ENCODE measurements around the gene BLM. TPM values are rescaled to one million over a fixed set of nuclear protein-coding genes. Genes with fewer than 3 reads are reported as not detected.
A peak's percentile ranks its signal among the peaks of the same experiment; 100 is the strongest.

The BLM gene
- total RNA-seq, 1 donor from 2014 or later = 58.0 TPM

- no peaks in the 10 kb centered on the region for H3K36me3 ChIP-seq
- Mint-ChIP-seq H3K4me3 (no peak overlapping the region), H3K4me1 (peaks cover 4% of the 10 kb centered on the region), H3K27ac (no peak overlapping the region), H3K36me3 (peaks cover 19% of the 10 kb centered on the region), H3K9me3 (peaks cover 4% of the 10 kb centered on the region), H3K27me3 (ENCODE audit: insufficient read depth, low read depth) (peaks cover 3% of the 10 kb centered on the region)
- H4K20me1 ChIP-seq (ENCODE audit: low read depth) = peaks cover 5% of the 10 kb centered on the region
- H3K9ac ChIP-seq = no peak overlapping the region
- no peaks in the 10 kb centered on the region for H3K79me2 ChIP-seq (ENCODE audit: low read depth)
- peaks cover 6% of the 10 kb centered on the region for H3K4me1 ChIP-seq
- H3K27ac ChIP-seq = no peak overlapping the region
- H3F3A ChIP-seq (ENCODE audit: low read depth) = peaks cover 7% of the 10 kb centered on the region
- TF ChIP-seq EZH2 (IDR thresholded peaks at IDR 0.05) (no peak), CTCF (IDR thresholded peaks at IDR 0.05) (no peak), EZH2phosphoT487 (IDR thresholded peaks at IDR 0.05) (no peak)
- H3K4me2 ChIP-seq = no peak overlapping the region
- H3K27me3 ChIP-seq = no peaks in the 10 kb centered on the region
- H3K9me3 ChIP-seq (ENCODE audit: low read depth) = no peaks in the 10 kb centered on the region
- no peak for DNase-seq (ENCODE audit: low spot score)
- no peak overlapping the region for H3K4me3 ChIP-seq
- no peak overlapping the region for H2AFZ ChIP-seq (replicated peaks)
Measured at GRCh38 chr15:90709278-90709677, 7.9 kb upstream of the BLM start.

- no peak overlapping the region for H3K4me2 ChIP-seq
- peaks cover 4% of the 10 kb centered on the region for H3K4me1 Mint-ChIP-seq
- H3K4me3 Mint-ChIP-seq = no peak overlapping the region
Measured at GRCh38 chr15:90710436-90711027, 6.6 kb upstream of the BLM start.

GRCh38 chr15:90711418-90711824 lies 5.7 kb upstream of the BLM start:
- no peak overlapping the region for H3K9ac ChIP-seq
- TF ChIP-seq EZH2 (IDR thresholded peaks at IDR 0.05) = no peak
- TF ChIP-seq CTCF (IDR thresholded peaks at IDR 0.05) = no peak
- TF ChIP-seq EZH2phosphoT487 (IDR thresholded peaks at IDR 0.05) = no peak
- DNase-seq (ENCODE audit: low spot score) = no peak
- no peak overlapping the region for H2AFZ ChIP-seq (replicated peaks)
- H3K79me2 ChIP-seq (ENCODE audit: low read depth) = peaks cover 9% of the 10 kb centered on the region
- Mint-ChIP-seq H3K9me3 (no peaks in the 10 kb centered on the region), H3K4me1 (peaks cover 8% of the 10 kb centered on the region), H3K36me3 (peaks cover 11% of the 10 kb centered on the region), H3K4me3 (no peak overlapping the region), H3K27me3 (ENCODE audit: insufficient read depth, low read depth) (no peaks in the 10 kb centered on the region), H3K27ac (no peak overlapping the region)
- peaks cover 7% of the 10 kb centered on the region for H3F3A ChIP-seq (ENCODE audit: low read depth)
- no peaks in the 10 kb centered on the region for H3K9me3 ChIP-seq (ENCODE audit: low read depth)
- H3K4me1 ChIP-seq = peaks cover 12% of the 10 kb centered on the region
- no peak overlapping the region for H3K27ac ChIP-seq
- no peak overlapping the region for H3K4me2 ChIP-seq
- H4K20me1 ChIP-seq (ENCODE audit: low read depth) = peaks cover 5% of the 10 kb centered on the region
- H3K4me3 ChIP-seq = no peak overlapping the region
- H3K36me3 ChIP-seq = no peaks in the 10 kb centered on the region
- no peaks in the 10 kb centered on the region for H3K27me3 ChIP-seq

More at GRCh38 chr15:90710436-90711027, 6.6 kb upstream of the BLM start:
- H3K9me3 Mint-ChIP-seq = no peaks in the 10 kb centered on the region
- Histone ChIP-seq H2AFZ (replicated peaks) (no peak overlapping the region), H3K4me1 (peaks cover 6% of the 10 kb centered on the region), H3F3A (ENCODE audit: low read depth) (peaks cover 7% of the 10 kb centered on the region), H3K79me2 (ENCODE audit: low read depth) (peaks cover under 1% of the 10 kb centered on the region), H3K27me3 (no peaks in the 10 kb centered on the region), H3K4me3 (no peak overlapping the region), H3K36me3 (no peaks in the 10 kb centered on the region), H3K9ac (no peak overlapping the region), H3K27ac (no peak overlapping the region), H4K20me1 (ENCODE audit: low read depth) (peaks cover 5% of the 10 kb centered on the region), H3K9me3 (ENCODE audit: low read depth) (no peaks in the 10 kb centered on the region)
- no peak for TF ChIP-seq EZH2 (IDR thresholded peaks at IDR 0.05)
- no peak for TF ChIP-seq EZH2phosphoT487 (IDR thresholded peaks at IDR 0.05)
- TF ChIP-seq CTCF (IDR thresholded peaks at IDR 0.05) = no peak
- DNase-seq (ENCODE audit: low spot score) = peak; percentile 13
- H3K36me3 Mint-ChIP-seq = peaks cover 12% of the 10 kb centered on the region
- no peak overlapping the region for H3K27ac Mint-ChIP-seq
- peaks cover 3% of the 10 kb centered on the region for H3K27me3 Mint-ChIP-seq (ENCODE audit: insufficient read depth, low read depth)

Data from neural progenitor cell (in vitro differentiated cells).